OCI-LY7 (cell line): Measurements from ENCODE around the gene C10orf53. TPM values are rescaled to one million over a fixed set of nuclear protein-coding genes. Genes with fewer than 3 reads are reported as not detected.

Experiments
- BruUV-seq: library from RNA; stranded (reverse); fragments of 400-500 nt; replicated peaks from 2 replicates; lab custom pipeline; 2021; lab: Mats Ljungman, UMichigan
- CTCF ChIA-PET: fragments of 300-600 bp; sonication (Branson Sonifier 250); formaldehyde crosslinking; loops from one replicate; lab custom pipeline; 2022; ENCODE audit warnings: antibody characterized with exemption; ENCODE audit not compliant: unreplicated experiment; lab: Charles Lee
- POLR2A ChIA-PET: fragments of 300-600 bp; sonication (Branson Sonifier 250); formaldehyde crosslinking; loops from one replicate; lab custom pipeline; 2022; ENCODE audit warnings: antibody characterized with exemption; lab: Charles Lee
- DNase-seq: peaks from one replicate; pipeline ENCODE4 v3.0.0-alpha.2; 2015; ENCODE audit warnings: low spot score
- H2AFZ ChIP-seq: fragments of 200-600 bp; sonication (generic), shearing (Covaris generic); 2 replicates; pipeline ENCODE4 v1.6.1; 2014; ENCODE audit warnings: mild to moderate bottlenecking, antibody characterized with exemption, low read length, moderate library complexity
- H3K27ac ChIP-seq: fragments of 200-600 bp; sonication (generic); 2 replicates; pipeline ENCODE4 v1.5.1; 2014; ENCODE audit warnings: mixed run types, low read depth, mild to moderate bottlenecking, moderate library complexity, low read length, inconsistent platforms; ENCODE audit not compliant: poor library complexity, severe bottlenecking
- H3K36me3 ChIP-seq: fragments of 200-600 bp; sonication (generic); 2 replicates; pipeline ENCODE4 v1.6.1; 2014; ENCODE audit warnings: mild to moderate bottlenecking, antibody characterized with exemption, low read length, moderate library complexity, mixed read lengths; ENCODE audit not compliant: insufficient read depth
- H3K4me1 ChIP-seq: fragments of 200-600 bp; sonication (generic); 2 replicates; pipeline ENCODE4 v1.5.1; 2014; ENCODE audit warnings: mild to moderate bottlenecking, low read length; ENCODE audit not compliant: insufficient read depth, poor library complexity, severe bottlenecking
- H3K4me2 ChIP-seq: fragments of 200-600 bp; sonication (generic); 2 replicates; pipeline ENCODE4 v1.6.1; 2014; ENCODE audit warnings: mild to moderate bottlenecking, low read length
- H3K4me3 ChIP-seq: fragments of 200-600 bp; sonication (generic); 2 replicates; pipeline ENCODE4 v1.5.1; 2014; ENCODE audit warnings: mild to moderate bottlenecking, low read depth, low read length; ENCODE audit not compliant: poor library complexity, severe bottlenecking
- H3K79me2 ChIP-seq: fragments of 200-600 bp; sonication (generic); 2 replicates; pipeline ENCODE4 v1.6.1; 2016; ENCODE audit warnings: low read depth, mild to moderate bottlenecking, low read length, moderate library complexity, mixed read lengths; ENCODE audit not compliant: insufficient read depth
- H3K9me2 ChIP-seq: fragments of 200-600 bp; sonication (generic); 2 replicates; pipeline ENCODE4 v1.6.1; 2016; ENCODE audit warnings: mild to moderate bottlenecking, low read length, mixed read lengths; ENCODE audit not compliant: insufficient read depth
- H3K9me3 ChIP-seq: fragments of 200-600 bp; sonication (generic); 2 replicates; pipeline ENCODE4 v1.6.1; 2014; ENCODE audit warnings: mild to moderate bottlenecking, mixed run types, low read length, mixed read lengths
- H4K20me1 ChIP-seq: fragments of 200-600 bp; sonication (generic); 2 replicates; pipeline ENCODE4 v1.6.1; 2014; ENCODE audit warnings: mild to moderate bottlenecking, antibody characterized with exemption, low read length, moderate library complexity, mixed read lengths; ENCODE audit not compliant: insufficient read depth
- EZH2phosphoT487 ChIP-seq: fragments of 200-600 bp; sonication (generic); IDR thresholded peaks from 2 replicates; pipeline ENCODE4 v1.6.1; 2018; ENCODE audit warnings: low read depth, borderline replicate concordance, mild to moderate bottlenecking, mixed run types, antibody characterized with exemption, low read length, moderate library complexity, mixed read lengths
- intact Hi-C: fragments of 100-400 bp; cut with micrococcal nuclease; formaldehyde crosslinking; loops from one replicate; pipeline ENCODE4 v1.10.0; 2022; ENCODE audit not compliant: unreplicated experiment
- total RNA-seq, 2 experiments: library from RNA; depleted of rRNA in 1 of 2; stranded (reverse); fragments of >200 nt in 1 of 2; shearing (Covaris generic) in 1 of 2; gene quantifications; 2 replicates each; pipeline ENCODE4 v1.2.3, GENCODE V29; 2014 to 2022
- TF ChIP-seq, protein P1 (sequence below): fragments of 200-600 bp; sonication (generic); conservative IDR thresholded peaks from 2 replicates; pipeline ENCODE4 v1.5.1; 2014; ENCODE audit warnings: mild to moderate bottlenecking, antibody characterized with exemption, low read length, moderate library complexity, mixed read lengths

The C10orf53 gene
- total RNA-seq, 2 experiments from 2014 or later = not detected

DNA sequence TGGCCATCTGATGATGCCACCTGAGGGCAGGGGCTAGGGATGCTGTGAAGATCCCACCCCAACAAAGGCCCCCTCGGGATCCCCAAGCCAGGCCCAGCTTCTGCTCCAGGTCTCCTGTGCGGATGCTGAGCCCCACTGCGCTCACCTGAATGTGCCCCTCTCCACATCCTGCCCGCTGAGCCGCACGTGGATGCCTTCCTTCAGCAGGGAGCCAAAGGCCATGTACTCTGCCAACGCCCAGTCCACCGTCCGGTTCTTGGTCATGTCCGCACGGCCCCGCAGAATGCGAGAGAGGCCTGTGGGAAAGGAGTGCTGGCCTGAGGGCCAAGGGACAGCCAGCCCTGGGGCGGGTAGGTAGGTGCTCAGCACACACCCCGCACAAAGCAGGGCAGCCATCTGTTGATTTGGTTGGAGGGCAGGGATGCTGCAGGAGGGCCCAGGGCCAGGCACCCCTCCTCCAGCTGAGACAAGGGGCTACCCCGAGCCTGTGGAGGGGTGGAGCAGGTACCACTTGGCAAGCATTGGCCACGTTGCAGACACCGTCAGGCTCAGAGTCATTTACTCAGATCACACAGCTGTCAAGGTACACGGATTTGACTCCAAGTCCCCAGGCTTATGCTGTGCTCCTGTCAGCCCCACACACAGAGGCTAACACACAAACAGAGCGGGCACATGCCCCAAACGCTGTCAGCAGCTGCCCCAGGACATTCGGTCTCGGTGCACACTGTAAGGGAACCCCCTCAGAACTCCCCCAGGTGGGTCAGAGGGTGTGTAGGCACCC, 63.4 kb downstream of the C10orf53 start:
- DNase-seq = no peak
- Histone ChIP-seq H3K27ac (no peak overlapping the region), H3K36me3 (no peaks in the 10 kb centered on the region), H3K4me2 (no peak overlapping the region), H3K4me1 (no peaks in the 10 kb centered on the region), H3K4me3 (no peak overlapping the region), H2AFZ (no peak overlapping the region), H3K9me2 (no peaks in the 10 kb centered on the region), H3K9me3 (no peaks in the 10 kb centered on the region), H3K79me2 (no peaks in the 10 kb centered on the region), H4K20me1 (no peaks in the 10 kb centered on the region)
- ChIA-PET POLR2A (no interaction called here), CTCF (no interaction called here)
- BruUV-seq = no TSS peak
- intact Hi-C loops = no loop called here
- no peak for TF ChIP-seq EZH2phosphoT487
- TF ChIP-seq, protein P1, sequence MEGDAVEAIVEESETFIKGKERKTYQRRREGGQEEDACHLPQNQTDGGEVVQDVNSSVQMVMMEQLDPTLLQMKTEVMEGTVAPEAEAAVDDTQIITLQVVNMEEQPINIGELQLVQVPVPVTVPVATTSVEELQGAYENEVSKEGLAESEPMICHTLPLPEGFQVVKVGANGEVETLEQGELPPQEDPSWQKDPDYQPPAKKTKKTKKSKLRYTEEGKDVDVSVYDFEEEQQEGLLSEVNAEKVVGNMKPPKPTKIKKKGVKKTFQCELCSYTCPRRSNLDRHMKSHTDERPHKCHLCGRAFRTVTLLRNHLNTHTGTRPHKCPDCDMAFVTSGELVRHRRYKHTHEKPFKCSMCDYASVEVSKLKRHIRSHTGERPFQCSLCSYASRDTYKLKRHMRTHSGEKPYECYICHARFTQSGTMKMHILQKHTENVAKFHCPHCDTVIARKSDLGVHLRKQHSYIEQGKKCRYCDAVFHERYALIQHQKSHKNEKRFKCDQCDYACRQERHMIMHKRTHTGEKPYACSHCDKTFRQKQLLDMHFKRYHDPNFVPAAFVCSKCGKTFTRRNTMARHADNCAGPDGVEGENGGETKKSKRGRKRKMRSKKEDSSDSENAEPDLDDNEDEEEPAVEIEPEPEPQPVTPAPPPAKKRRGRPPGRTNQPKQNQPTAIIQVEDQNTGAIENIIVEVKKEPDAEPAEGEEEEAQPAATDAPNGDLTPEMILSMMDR = no peak

DNA sequence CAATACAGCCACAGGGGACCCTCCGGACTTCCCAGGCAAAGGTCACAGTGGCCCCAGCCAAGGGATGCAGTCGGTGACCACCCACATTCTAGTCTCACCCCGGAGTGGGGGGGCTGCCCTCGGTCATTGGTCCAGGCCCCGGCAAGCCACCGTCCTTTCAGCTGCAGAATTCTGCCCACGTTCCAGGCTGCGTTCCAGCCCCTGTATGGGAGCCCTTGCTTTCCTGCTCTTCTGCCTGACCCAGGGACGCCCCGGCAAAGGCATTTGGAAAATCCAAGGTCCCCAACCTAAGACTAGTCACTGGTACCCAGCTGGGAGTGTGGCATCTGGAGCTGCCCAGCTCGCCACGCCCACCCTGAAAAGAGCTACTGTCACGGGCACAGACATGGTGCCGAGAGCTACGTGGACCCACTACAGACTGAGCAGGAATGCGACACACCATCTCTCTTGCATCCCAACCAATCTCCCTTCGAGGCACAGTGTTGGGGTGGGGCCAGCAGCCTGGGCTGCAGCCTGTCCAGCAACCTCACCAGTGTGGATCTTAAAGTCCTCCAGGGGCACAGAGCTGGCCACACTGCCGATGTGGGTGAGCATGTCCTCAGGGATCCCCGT, 64.1 kb downstream of the C10orf53 start:
- ChIA-PET CTCF (no interaction called here), POLR2A (no interaction called here)
- no peaks in the 10 kb centered on the region for H4K20me1 ChIP-seq
- H3K9me2 ChIP-seq = no peaks in the 10 kb centered on the region
- no peak overlapping the region for H2AFZ ChIP-seq
- no peaks in the 10 kb centered on the region for H3K36me3 ChIP-seq
- H3K4me2 ChIP-seq = no peak overlapping the region
- no peak for DNase-seq
- intact Hi-C loops = no loop called here
- no peaks in the 10 kb centered on the region for H3K79me2 ChIP-seq
- no peaks in the 10 kb centered on the region for H3K9me3 ChIP-seq
- no peak for TF ChIP-seq EZH2phosphoT487
- TF ChIP-seq, protein P1 = no peak
- H3K4me3 ChIP-seq = no peak overlapping the region
- no peaks in the 10 kb centered on the region for H3K4me1 ChIP-seq
- H3K27ac ChIP-seq = no peak overlapping the region
- BruUV-seq = no TSS peak

DNA sequence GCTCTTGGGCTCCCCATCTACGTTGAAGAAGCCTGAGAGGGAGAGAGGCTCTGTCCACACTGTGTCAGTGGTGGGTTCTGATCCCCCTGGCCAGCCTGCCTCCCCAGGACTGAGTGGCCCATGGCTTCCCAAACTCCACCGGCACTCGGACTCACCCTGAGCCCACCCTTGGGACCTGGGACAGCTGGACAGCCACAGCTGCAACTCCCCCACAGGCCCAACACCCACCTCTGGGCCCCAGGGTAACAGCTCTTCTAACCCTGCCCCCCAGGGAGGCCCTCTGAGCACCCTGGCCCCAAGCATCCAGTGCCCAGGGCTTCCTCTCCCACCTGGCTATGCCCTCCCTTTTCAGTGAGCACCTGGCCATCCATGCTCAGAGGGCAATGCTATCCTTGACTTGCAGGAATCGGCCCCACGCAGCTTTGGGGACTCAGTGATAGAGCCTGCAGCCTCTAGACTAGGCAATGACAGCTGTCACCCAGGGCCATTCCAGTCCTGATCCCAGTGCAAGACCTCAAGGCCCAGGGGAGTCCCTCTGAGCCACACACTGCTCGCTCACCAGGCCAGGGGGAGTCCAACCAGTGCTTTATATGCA, 64.7 kb downstream of the C10orf53 start:
- H3K9me3 ChIP-seq = no peaks in the 10 kb centered on the region
- no peaks in the 10 kb centered on the region for H3K36me3 ChIP-seq
- no peaks in the 10 kb centered on the region for H3K9me2 ChIP-seq
- H3K4me3 ChIP-seq = no peak overlapping the region
- H2AFZ ChIP-seq = no peak overlapping the region
- H4K20me1 ChIP-seq = no peaks in the 10 kb centered on the region
- H3K4me2 ChIP-seq = no peak overlapping the region
- TF ChIP-seq, protein P1 = no peak
- no peak for TF ChIP-seq EZH2phosphoT487
- ChIA-PET CTCF (no interaction called here), POLR2A (no interaction called here)
- H3K27ac ChIP-seq = no peak overlapping the region
- H3K79me2 ChIP-seq = no peaks in the 10 kb centered on the region
- no peaks in the 10 kb centered on the region for H3K4me1 ChIP-seq
- no TSS peak for BruUV-seq
- intact Hi-C loops = no loop called here
- DNase-seq = no peak
